Stomach smooth muscle (tissue), 2 donors: ENCODE measurements around the gene LRMDA.

Experiments
- H3K27ac ChIP-seq: one replicate; pipeline ENCODE4 v1.7.0; 2013; ENCODE audit warnings: mild to moderate bottlenecking, low read length, inconsistent platforms
- H3K27me3 ChIP-seq, 2 donors: one replicate each; pipeline ENCODE4 v1.7.0; 2013; ENCODE audit warnings: low read length in 2 of 2; ENCODE audit not compliant: insufficient read depth in 2 of 2, control insufficient read depth in 1 of 2
- H3K36me3 ChIP-seq, 2 donors: one replicate each; pipeline ENCODE4 v1.7.0; 2013; ENCODE audit warnings: low read length in 2 of 2; ENCODE audit not compliant: control insufficient read depth in 2 of 2, insufficient read depth in 2 of 2
- H3K4me1 ChIP-seq: one replicate; pipeline ENCODE4 v1.7.0; 2013; ENCODE audit warnings: low read length; ENCODE audit not compliant: control insufficient read depth, insufficient read depth
- H3K4me3 ChIP-seq, 2 donors: one replicate each; pipeline ENCODE4 v1.7.0; 2013; ENCODE audit warnings: low read length in 2 of 2
- H3K9ac ChIP-seq, 2 donors: one replicate each; pipeline ENCODE4 v1.7.0; 2013; ENCODE audit warnings: low read length in 2 of 2, mild to moderate bottlenecking in 1 of 2
- H3K9me3 ChIP-seq, 2 donors: one replicate each; pipeline ENCODE4 v1.7.0; 2013; ENCODE audit warnings: low read length in 2 of 2; ENCODE audit not compliant: control insufficient read depth in 2 of 2
- donor health status: healthy.
- donor health status: Pancreatic carcinoma.

The LRMDA gene

GRCh38 chr10:76072384-76072783, 641.0 kb downstream of the LRMDA start:
- Histone ChIP-seq H3K4me3 (no peak overlapping the region), H3K9ac (no peak overlapping the region), H3K36me3 (no peaks in the 10 kb centered on the region), H3K27me3 (no peaks in the 10 kb centered on the region), H3K4me1 (peaks cover 3% of the 10 kb centered on the region), H3K9me3 (peaks cover 0 to 4% of the 10 kb centered on the region in 2 donors), H3K27ac (no peak overlapping the region)

GRCh38 chr10:76073524-76073923, 642.1 kb downstream of the LRMDA start:
- Histone ChIP-seq H3K4me1 (peaks cover 3% of the 10 kb centered on the region), H3K9me3 (no peaks in the 10 kb centered on the region), H3K27me3 (no peaks in the 10 kb centered on the region), H3K4me3 (no peak overlapping the region), H3K36me3 (no peaks in the 10 kb centered on the region), H3K27ac (no peak overlapping the region), H3K9ac (no peak overlapping the region)

- Histone ChIP-seq H3K27me3 (no peaks in the 10 kb centered on the region), H3K36me3 (no peaks in the 10 kb centered on the region), H3K9ac (no peak overlapping the region), H3K4me1 (peaks cover 3% of the 10 kb centered on the region), H3K4me3 (no peak overlapping the region), H3K27ac (no peak overlapping the region), H3K9me3 (no peaks in the 10 kb centered on the region)
Measured at GRCh38 chr10:76074659-76075058, 643.2 kb downstream of the LRMDA start.

- Histone ChIP-seq H3K4me1 (peaks cover 1% of the 10 kb centered on the region), H3K9ac (no peak overlapping the region), H3K36me3 (no peaks in the 10 kb centered on the region), H3K4me3 (no peak overlapping the region), H3K9me3 (peaks cover 0 to 1% of the 10 kb centered on the region in 2 donors), H3K27me3 (no peaks in the 10 kb centered on the region), H3K27ac (no peak overlapping the region)
Measured at GRCh38 chr10:76080451-76080850, 649.0 kb downstream of the LRMDA start.

GRCh38 chr10:76080991-76081390, 649.6 kb downstream of the LRMDA start:
- H3K36me3 ChIP-seq: no peaks in the 10 kb centered on the region
- H3K27me3 ChIP-seq: no peaks in the 10 kb centered on the region
- H3K4me1 ChIP-seq: peaks cover 4% of the 10 kb centered on the region
- no peak overlapping the region for H3K9ac ChIP-seq
- no peak overlapping the region for H3K27ac ChIP-seq
- peaks cover 0 to 7% of the 10 kb centered on the region in 2 donors for H3K9me3 ChIP-seq
- no peak overlapping the region for H3K4me3 ChIP-seq

- Histone ChIP-seq H3K9me3 (peaks cover 0 to 8% of the 10 kb centered on the region in 2 donors), H3K27ac (no peak overlapping the region), H3K4me3 (no peak overlapping the region), H3K4me1 (peaks cover 15% of the 10 kb centered on the region), H3K27me3 (no peaks in the 10 kb centered on the region), H3K36me3 (no peaks in the 10 kb centered on the region), H3K9ac (no peak overlapping the region)
Measured at GRCh38 chr10:76082232-76082631, 650.8 kb downstream of the LRMDA start.

- Histone ChIP-seq H3K36me3 (no peaks in the 10 kb centered on the region), H3K27me3 (no peaks in the 10 kb centered on the region), H3K9me3 (peaks cover 0 to 8% of the 10 kb centered on the region in 2 donors), H3K9ac (no peak overlapping the region), H3K4me3 (no peak overlapping the region), H3K27ac (no peak overlapping the region), H3K4me1 (peaks cover 17% of the 10 kb centered on the region)
Measured at GRCh38 chr10:76082956-76083355, 651.5 kb downstream of the LRMDA start.

- Histone ChIP-seq H3K4me1 (peaks cover 17% of the 10 kb centered on the region), H3K27me3 (no peaks in the 10 kb centered on the region), H3K27ac (no peak overlapping the region), H3K9ac (no peak overlapping the region), H3K9me3 (peaks cover 0 to 8% of the 10 kb centered on the region in 2 donors), H3K36me3 (no peaks in the 10 kb centered on the region), H3K4me3 (no peak overlapping the region)
Measured at GRCh38 chr10:76085002-76085816, 653.8 kb downstream of the LRMDA start.

GRCh38 chr10:76085817-76086167, 654.4 kb downstream of the LRMDA start:
- H3K27ac ChIP-seq: no peak overlapping the region
- H3K9me3 ChIP-seq: peaks cover 0 to 8% of the 10 kb centered on the region in 2 donors
- H3K9ac ChIP-seq: no peak overlapping the region
- H3K4me3 ChIP-seq: no peak overlapping the region
- no peaks in the 10 kb centered on the region for H3K27me3 ChIP-seq
- H3K36me3 ChIP-seq: no peaks in the 10 kb centered on the region
- peaks cover 17% of the 10 kb centered on the region for H3K4me1 ChIP-seq

GRCh38 chr10:76086170-76086760, 654.8 kb downstream of the LRMDA start:
- H3K9me3 ChIP-seq: peaks cover 0 to 8% of the 10 kb centered on the region in 2 donors
- H3K4me1 ChIP-seq: peaks cover 17% of the 10 kb centered on the region
- no peaks in the 10 kb centered on the region for H3K36me3 ChIP-seq
- no peaks in the 10 kb centered on the region for H3K27me3 ChIP-seq
- peak overlapping the region in 1 of 2 donors; percentile 14 for H3K4me3 ChIP-seq
- no peak overlapping the region for H3K9ac ChIP-seq
- no peak overlapping the region for H3K27ac ChIP-seq
